ENCODE data around the gene TBCK.

Gene TBCK

DNA sequence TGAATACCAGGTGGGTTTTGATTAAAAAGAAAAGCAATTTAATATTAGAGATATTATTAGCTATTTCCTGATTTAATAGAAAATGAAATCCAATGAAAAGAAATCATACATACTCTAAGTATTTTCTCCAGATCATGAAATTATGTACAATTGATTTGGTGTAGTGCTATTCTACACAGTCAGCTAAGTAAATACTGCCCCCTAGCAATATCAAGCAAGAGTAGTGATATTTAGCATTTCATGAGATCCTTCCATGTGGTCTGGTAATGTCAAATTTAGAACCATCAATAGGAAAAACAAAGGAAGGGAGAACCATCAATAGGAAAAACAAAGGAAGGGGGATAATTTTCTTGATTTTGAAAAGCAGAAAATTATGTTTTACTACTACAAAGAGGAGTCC is 114.6 kb downstream of the TBCK start:
- H3K27me3 ChIP-seq = no peaks in the 10 kb centered on the region
- no peak for DNase-seq
- intact Hi-C loops (cut with DNase I; ENCODE audit: low total_unique reads) = no loop called here
- H3K4me1 ChIP-seq = no peaks in the 10 kb centered on the region
- no peak overlapping the region for H3K4me3 ChIP-seq
- peak; percentile 20 to 36 for TF ChIP-seq CTCF (IDR thresholded peaks at IDR 0.05)
- H3K27ac ChIP-seq = no peak overlapping the region
- H3K9me3 ChIP-seq = no peaks in the 10 kb centered on the region
- no peaks in the 10 kb centered on the region for H3K36me3 ChIP-seq

GRCh38 chr4:106195435-106195950 is 120.5 kb downstream of the TBCK start:
- intact Hi-C loops (cut with DNase I; ENCODE audit: low total_unique reads) = no loop called here
- DNase-seq = no peak
- Histone ChIP-seq H3K27ac (no peak overlapping the region), H3K4me1 (no peaks in the 10 kb centered on the region), H3K27me3 (no peaks in the 10 kb centered on the region), H3K36me3 (peaks cover 15 to 32% (median 19%) of the 10 kb centered on the region in 3 donors), H3K4me3 (no peak overlapping the region), H3K9me3 (no peaks in the 10 kb centered on the region)
- TF ChIP-seq CTCF (IDR thresholded peaks at IDR 0.05) = no peak

DNA sequence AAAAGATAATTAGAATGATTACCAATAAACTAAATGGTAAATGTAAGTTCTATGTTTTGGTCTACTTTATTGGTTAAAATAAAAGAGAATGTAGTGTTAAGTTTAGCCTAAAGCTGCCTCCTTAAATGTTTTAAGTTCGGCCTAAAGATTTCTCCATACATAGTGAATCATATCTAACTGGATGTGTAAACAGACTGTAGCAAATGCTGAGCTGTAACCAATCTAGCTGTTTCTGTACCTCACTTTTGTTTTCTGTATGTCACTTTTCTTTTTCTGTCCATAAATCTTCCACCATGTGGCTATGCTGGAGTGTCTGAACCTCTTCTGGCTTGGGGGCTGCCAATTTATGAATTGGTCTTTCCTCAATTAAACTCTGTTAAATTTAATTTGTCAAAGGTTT is 121.2 kb downstream of the TBCK start:
- no peak for DNase-seq
- Histone ChIP-seq H3K27ac (no peak overlapping the region), H3K4me3 (no peak overlapping the region), H3K27me3 (no peaks in the 10 kb centered on the region), H3K9me3 (no peaks in the 10 kb centered on the region), H3K36me3 (peaks cover 15 to 34% (median 19%) of the 10 kb centered on the region in 3 donors), H3K4me1 (no peaks in the 10 kb centered on the region)
- intact Hi-C loops (cut with DNase I; ENCODE audit: low total_unique reads) = no loop called here
- TF ChIP-seq CTCF (IDR thresholded peaks at IDR 0.05) = no peak

DNA sequence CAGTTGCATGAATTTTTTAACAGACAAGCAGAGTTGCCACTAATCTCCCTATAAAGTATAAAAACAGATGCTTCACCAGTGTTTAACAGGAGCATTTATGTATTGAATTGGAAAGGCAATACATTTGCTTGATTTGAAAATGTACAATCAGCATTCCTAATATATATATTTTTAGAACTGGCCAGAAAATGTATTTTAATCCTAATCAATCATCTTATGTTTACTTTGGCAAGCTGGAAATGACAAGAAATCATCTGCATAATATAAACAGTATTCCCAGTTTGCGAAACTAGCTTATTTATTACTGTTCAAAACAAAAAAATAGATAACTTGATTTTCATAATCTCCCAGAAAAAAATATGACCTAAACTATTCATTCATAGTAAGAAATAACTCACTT is 123.9 kb downstream of the TBCK start:
- H3K4me3 ChIP-seq = no peak overlapping the region
- no peak overlapping the region for H3K27ac ChIP-seq
- H3K9me3 ChIP-seq = no peaks in the 10 kb centered on the region
- intact Hi-C loops (cut with DNase I; ENCODE audit: low total_unique reads) = no loop called here
- no peak for TF ChIP-seq CTCF (IDR thresholded peaks at IDR 0.05)
- no peaks in the 10 kb centered on the region for H3K27me3 ChIP-seq
- H3K36me3 ChIP-seq = peaks cover 15 to 41% (median 19%) of the 10 kb centered on the region in 3 donors
- no peak for DNase-seq
- no peaks in the 10 kb centered on the region for H3K4me1 ChIP-seq

DNA sequence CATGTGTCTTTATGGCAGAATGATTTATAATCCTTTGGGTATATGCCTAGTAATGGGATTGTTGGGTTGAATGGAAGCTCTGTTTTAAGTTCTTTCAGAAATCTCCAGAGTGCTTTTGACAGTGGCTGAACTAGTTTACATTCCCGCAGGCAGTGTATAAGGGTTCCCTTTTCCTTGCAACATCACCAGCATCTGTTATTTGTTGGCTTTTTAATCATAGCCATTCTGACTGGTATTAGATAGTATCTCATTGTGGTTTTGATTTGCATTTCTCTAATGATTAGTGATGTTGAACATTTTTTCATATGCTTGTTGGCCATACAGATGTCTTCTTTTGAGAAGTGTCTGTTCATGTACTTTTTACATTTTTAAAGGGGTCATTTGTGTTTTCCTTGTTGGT is 129.8 kb downstream of the TBCK start:
- no peak for DNase-seq
- intact Hi-C loops (cut with DNase I; ENCODE audit: low total_unique reads) = no loop called here
- Histone ChIP-seq H3K9me3 (no peaks in the 10 kb centered on the region), H3K27me3 (no peaks in the 10 kb centered on the region), H3K36me3 (peaks cover 17 to 49% (median 23%) of the 10 kb centered on the region in 3 donors), H3K27ac (no peak overlapping the region), H3K4me3 (no peak overlapping the region), H3K4me1 (no peaks in the 10 kb centered on the region)
- TF ChIP-seq CTCF (IDR thresholded peaks at IDR 0.05) = no peak

GRCh38 chr4:106183551-106183950 is 132.5 kb downstream of the TBCK start:
- DNase-seq = no peak
- intact Hi-C loops (cut with DNase I; ENCODE audit: low total_unique reads) = no loop called here
- Histone ChIP-seq H3K27me3 (no peaks in the 10 kb centered on the region), H3K4me1 (no peaks in the 10 kb centered on the region), H3K9me3 (no peaks in the 10 kb centered on the region), H3K27ac (no peak overlapping the region), H3K36me3 (peaks cover 11 to 40% (median 16%) of the 10 kb centered on the region in 3 donors), H3K4me3 (no peak overlapping the region)
- TF ChIP-seq CTCF (IDR thresholded peaks at IDR 0.05) = no peak
